ENCODE measurements around the gene ADGRG1.

The ADGRG1 gene

GRCh38 chr16:57635266-57636097 is 7.1 kb downstream of the ADGRG1 start:
- FAIRE-seq: no peak

- FAIRE-seq: no peak
These were observed 7.8 kb downstream of the ADGRG1 start for GRCh38 chr16:57636184-57636583.

GRCh38 chr16:57637020-57637419 is 8.6 kb downstream of the ADGRG1 start:
- FAIRE-seq: no peak

DNA sequence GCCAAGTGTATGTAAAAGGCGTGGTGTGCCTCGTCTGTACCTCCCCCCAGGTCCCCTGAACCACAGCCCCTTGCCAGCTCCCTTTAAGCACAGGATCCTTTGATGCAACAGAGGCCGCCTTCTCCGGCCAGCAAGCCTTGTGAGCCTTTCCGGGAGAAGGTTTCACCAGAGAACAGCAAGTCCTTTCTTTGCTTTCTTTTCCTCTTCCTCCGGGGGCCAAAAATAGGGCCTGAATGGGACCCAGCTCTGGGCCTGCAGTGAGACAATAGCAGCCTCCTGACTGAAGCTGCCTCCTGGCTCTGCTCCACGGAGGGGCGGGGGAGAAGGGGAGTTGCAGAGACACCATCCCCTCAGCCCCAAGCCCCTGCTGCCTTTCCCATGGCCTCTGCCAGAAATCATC is 9.0 kb downstream of the ADGRG1 start:
- FAIRE-seq: no peak

DNA sequence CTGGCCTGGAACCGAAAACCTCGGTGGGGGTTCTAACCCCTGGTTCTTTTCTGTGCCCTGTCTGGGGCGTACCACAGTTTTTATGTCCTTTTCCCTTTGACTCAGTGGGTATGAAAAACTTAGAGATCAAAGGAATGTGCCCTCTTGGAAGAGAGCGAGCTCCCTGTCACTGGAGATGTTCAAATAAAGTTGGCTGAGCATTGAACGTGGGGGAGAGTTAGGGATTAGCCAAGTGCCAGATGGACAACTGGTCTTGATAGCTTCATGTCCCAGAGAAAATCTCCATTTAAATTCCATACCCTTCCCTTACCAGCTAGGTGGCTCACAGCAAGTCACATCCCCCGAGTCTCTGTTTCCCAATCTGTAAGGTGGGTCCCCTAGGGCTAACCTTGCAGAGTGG is 9.5 kb downstream of the ADGRG1 start:
- FAIRE-seq: no peak

DNA sequence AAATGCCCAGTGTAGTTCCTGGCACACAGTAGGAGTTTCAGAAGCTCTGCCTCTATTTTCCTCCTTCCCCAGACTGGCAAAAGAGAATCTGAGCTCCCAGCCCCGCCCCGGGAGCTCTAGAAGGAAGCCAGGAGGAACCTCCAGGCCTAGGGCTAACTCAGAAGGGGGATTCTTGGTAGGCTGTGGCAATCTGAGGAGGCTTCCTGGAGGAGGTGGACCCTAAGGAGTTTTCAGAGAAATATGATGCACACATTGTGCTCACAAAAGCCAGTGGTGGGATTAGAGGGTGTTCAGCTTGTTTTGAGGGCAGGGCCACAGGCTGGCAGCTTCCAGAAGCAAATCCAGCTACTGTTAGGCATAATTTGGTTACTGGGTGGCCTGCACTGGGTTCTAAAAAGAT is 10.0 kb downstream of the ADGRG1 start:
- no peak for FAIRE-seq

GRCh38 chr16:57639172-57639887 is 10.9 kb downstream of the ADGRG1 start:
- FAIRE-seq: no peak

DNA sequence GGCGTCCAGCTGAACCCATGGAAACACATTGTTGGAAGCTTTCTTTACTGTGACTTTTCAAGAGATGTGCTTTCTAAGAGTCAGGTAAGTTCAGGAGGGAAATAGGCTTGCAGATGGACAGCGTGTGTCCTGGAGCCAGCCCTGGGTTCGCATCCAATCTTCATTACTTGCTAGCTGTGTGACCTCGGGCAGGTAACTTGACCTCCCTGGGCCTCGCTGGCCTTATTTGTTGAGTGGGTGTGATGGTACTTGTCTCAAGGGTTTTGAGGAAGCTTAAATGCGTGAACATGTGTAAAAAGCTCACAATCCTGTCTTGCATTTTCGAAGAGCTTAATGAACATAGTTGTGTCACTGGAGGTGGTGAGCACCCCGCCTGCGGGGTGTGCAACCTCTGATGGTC is 11.8 kb downstream of the ADGRG1 start:
- FAIRE-seq: no peak

GRCh38 chr16:57640612-57641011 is 12.2 kb downstream of the ADGRG1 start:
- FAIRE-seq: no peak

DNA sequence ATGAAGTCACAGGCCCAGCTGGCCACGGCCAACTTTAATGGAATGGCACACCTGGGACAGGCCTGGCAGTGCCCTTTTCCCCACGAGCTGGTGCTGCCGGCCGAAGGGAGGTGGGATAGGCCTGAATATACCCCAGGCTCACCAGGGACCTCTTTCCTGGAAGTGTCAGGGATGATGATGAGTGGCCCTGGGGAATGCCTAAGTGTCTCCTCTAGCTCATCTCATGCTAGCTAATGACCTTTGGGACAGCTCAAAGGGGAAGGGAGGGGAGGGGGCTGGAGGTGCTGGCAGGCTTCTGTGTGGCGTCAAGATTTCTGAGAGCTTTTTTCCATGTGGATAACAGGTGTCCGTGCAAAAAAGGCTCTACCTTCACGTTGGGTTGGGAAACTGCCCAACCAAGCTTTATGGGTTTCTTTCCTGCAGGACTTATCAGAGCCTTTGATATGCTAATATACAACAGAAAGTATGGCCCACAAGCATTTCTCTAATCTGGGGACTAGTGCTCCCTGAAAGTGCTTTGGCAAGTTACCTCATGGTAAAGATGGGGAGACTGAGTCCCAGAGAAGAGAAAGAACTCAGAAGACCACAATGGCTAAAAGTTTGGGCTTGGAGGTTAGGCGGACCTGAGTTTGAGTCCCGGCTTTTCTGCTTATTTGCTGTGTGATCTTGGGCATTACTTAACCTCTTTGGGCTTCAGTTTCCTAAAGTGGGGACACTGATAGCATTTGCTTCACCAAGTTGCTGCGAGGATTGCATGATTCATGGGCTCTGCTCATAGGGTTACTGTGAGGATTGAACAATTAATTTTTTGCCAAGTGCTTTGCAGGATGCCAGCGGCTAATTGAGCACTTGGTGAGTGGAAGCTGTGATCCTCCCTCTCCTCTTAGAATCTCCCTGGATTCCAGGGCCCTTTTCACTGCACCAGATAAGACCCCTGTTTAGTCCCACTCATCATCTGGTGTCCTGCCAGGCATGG is 14.0 kb downstream of the ADGRG1 start:
- no peak for FAIRE-seq

DNA sequence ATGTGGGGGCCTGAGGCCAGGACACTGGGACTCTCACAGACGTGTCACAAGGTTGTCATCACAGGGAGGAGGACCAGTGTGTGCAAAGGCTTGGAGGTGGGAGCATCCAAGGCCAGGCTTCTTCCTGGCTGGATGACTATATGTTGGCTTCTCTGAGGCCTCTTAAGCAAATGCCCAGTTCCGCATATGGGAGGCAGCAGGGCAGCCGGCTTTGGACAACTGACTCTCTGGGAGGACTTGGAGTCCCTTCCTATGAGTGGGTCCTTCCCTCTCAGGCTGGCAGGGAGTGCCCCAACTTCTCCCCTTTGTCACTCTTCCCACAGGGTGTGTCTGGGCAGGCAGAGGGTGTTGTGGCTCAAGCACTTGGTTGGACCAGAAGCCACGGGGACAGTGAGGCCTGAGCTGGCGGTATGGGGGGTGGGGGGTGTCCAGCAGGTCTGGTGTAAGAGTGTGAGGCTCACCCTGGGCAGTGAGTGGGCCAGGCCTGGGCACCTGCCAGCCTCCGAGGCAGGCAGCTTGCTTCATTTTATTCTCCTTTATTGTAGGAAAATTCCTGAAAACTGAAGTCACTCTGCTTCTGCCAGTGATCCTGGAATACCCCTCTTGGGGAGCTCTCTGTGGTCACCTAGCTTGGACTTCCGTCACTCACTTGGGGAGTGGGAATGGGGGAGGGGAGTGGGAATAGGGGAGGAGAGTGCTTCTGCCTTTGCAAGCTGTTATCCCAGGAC is 14.9 kb downstream of the ADGRG1 start:
- no peak for FAIRE-seq

- FAIRE-seq: no peak
These were observed 15.5 kb downstream of the ADGRG1 start for GRCh38 chr16:57643910-57644309.

GRCh38 chr16:57644383-57645014 is 16.1 kb downstream of the ADGRG1 start:
- no peak for FAIRE-seq

DNA sequence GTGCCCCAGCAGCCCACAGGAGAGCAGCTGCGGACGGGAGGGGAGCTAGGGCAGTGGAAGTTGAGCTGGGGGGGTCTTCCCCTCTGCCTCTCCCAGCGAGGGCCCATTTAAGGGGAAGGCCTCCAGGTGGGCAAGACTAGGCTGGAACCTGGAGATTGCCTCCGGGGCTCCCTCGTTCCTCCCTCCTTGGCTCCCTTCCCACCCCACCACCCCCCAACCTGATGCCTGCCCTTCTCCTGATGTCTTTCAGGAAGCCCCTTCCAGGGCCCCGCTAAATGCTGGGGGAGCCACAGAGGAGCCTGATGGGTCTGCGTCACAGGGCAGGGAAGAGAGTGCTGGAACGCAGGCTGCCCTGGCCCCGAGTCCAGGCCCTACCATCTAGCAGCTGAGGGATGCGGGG is 16.7 kb downstream of the ADGRG1 start:
- no peak for FAIRE-seq

GRCh38 chr16:57645691-57646387 is 17.4 kb downstream of the ADGRG1 start:
- no peak for FAIRE-seq

DNA sequence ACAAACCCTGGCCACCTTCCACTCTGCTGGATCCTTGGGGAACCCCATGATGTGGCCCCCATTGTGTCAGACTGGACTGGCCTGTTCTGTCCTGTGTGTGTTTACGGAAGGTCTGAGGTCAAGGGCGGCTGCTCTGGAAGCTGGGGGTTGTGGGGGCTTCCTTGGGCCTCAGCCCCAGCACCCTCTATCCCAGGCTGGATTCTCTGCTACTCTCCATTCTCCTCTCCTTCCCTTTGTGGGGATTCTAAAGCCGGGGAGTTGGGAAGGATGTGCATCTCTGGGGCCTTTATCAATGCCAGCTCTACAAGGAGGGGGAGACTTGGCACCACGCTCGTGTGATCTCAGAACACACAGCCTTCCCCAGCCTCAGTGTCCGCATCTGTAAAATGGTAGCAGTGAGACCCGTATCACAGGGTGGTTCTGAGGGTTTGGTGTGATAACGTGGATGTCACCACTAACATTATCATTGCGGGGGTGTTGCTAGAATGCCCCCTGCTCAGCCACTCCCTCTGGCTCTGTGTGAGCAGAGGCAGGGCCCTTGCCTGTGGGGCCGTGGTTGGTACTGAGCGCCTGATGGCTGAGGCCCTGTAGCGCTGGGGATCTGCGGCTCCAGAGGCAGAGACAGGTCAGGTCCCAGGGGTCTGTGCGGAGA is 18.1 kb downstream of the ADGRG1 start:
- no peak for FAIRE-seq

GRCh38 chr16:57647136-57647875 is 18.9 kb downstream of the ADGRG1 start:
- FAIRE-seq: no peak

DNA sequence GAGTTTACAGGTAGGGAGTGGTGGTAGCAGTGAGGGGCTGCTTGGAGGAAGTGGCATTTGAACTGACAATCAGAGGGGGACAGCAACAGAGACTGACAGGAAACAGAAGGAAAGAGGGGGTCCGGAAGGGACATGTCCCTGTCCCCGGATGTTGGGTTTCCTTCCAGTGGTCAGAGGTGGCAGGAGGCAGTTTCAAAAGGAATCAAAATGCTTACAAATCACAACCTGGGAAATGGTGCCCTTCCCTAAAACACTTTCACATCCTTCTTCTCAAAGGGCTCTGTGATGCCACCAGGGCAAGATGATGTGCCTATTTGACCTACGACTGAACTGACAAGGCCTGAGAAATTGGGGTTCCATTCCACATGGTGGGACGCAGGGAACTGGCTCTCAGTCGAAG is 19.7 kb downstream of the ADGRG1 start:
- no peak for FAIRE-seq

DNA sequence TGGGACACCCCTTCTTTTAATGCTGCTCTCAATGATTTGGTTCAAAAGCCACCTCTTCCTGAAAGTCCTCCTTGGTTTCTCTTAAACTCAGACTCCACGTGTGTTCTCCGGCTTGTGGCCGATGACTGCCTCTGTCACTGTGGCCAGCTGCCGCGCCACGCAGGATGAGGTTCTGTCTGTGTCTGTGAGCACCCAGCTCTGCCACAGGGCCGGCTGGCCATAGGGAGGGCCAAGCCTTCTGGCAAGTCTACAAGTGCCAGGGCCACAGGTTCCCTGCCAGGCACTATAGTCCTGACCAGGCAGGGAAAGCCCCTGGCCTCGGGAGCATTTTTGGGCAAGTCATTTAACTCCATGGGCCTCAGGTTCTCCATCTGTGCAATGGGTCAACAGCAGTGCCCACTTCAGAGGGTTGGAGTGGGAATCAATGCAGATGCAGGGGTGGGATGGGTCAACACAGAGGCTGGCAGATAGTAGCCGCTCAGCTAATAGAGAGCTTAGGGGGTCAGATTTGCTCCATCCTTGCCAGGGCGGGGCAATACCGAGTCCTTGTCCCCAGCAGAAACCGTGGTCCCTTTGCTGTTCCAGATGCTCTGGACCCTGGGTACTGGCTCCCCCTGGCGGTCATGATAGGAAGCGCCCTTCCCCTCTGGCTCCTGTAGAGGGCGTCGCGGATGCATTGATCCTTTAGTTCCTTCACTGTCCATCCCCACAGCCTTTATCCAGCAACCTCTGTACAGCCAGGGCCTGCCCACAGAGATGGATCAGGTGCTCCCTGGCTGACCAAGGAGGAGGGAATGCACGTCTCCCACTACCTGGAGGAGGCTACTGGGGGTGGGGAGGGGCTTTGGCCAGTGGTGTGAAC is 20.4 kb downstream of the ADGRG1 start:
- FAIRE-seq: no peak
